ENCODE data around the gene NMNAT2. TPM values are rescaled to one million over a fixed set of nuclear protein-coding genes. Genes with fewer than 3 reads are reported as not detected.

Gene NMNAT2
- total and polyA plus RNA-seq, 2 of the 8 experiments (the other 6 are each of a cell fraction or from before 2014, with no cell fraction given), result 6.5 to 20.9 TPM

- H3K9ac ChIP-seq (replicated peaks in 1 of 4; ENCODE audit: extremely low read depth in 1 of 4, low read depth in 3 of 4, low read length in 3 of 4), result no peak overlapping the region
- no peak overlapping the region for H2AK5ac ChIP-seq (ENCODE audit: low read depth, low read length)
- DNase-seq (ENCODE audit: low read depth in 1 of 2, low spot score in 2 of 2) (no peak), FAIRE-seq (no peak)
- H3K79me1 ChIP-seq (ENCODE audit: low read depth, low read length), result no peaks in the 10 kb centered on the region
- 0 out of 2 replicates have a peak overlapping the region, but pooled peaks have one; percentile 91 for H2BK12ac ChIP-seq (ENCODE audit: low read depth, low read length)
- no peaks in the 10 kb centered on the region for H3K36me3 ChIP-seq (ENCODE audit: control insufficient read depth in 2 of 4, insufficient read depth in 4 of 4, low read length in 3 of 4)
- H3K14ac ChIP-seq (ENCODE audit: insufficient read length), result no peak overlapping the region
- H3K4me2 ChIP-seq (ENCODE audit: insufficient read depth in 1 of 2, low read depth in 2 of 2, low read length in 2 of 2), result peak overlapping the region; percentile 32 to 42; a peak in 3 of 4 replicates
- H4K20me1 ChIP-seq (replicated peaks in 1 of 2; ENCODE audit: control insufficient read depth in 1 of 2, insufficient read depth in 2 of 2, low read length in 2 of 2), result no peaks in the 10 kb centered on the region
- no peak overlapping the region for H3K4ac ChIP-seq (replicated peaks; ENCODE audit: insufficient read length, low read depth, low read length)
- H3K27me3 ChIP-seq (replicated peaks in 1 of 4; ENCODE audit: control insufficient read depth in 3 of 4, extremely low read depth in 1 of 4, insufficient read depth in 3 of 4, low read length in 3 of 4), result no peaks in the 10 kb centered on the region
- H4K91ac ChIP-seq (replicated peaks; ENCODE audit: insufficient read length, low read length), result no peak overlapping the region
- H3K27ac ChIP-seq (ENCODE audit: low read depth, low read length), result no peak overlapping the region
- peak overlapping the region; percentile 29 for H2BK120ac ChIP-seq (replicated peaks; ENCODE audit: low read depth, low read length)
- H3K79me2 ChIP-seq (ENCODE audit: control insufficient read depth in 1 of 2, insufficient read depth in 2 of 2, low read length in 2 of 2), result no peaks in the 10 kb centered on the region
- H2BK5ac ChIP-seq (ENCODE audit: low read depth, low read length), result peak overlapping the region; percentile 3; the same call in 1 of the 2 replicates
- WGBS, 2 experiments (ENCODE audit: extremely low coverage in 1 of 2, insufficient coverage in 1 of 2, insufficient read length in 1 of 2, insufficient replicate concordance in 2 of 2, low coverage in 1 of 2, low lambda C conversion rate in 2 of 2, missing lambda C conversion rate in 1 of 2), result 60% methylated on average over 1 of the region's 1 CpG; no CpG with 5 or more reads in 1 of the 2 experiments
- no peak overlapping the region for H4K8ac ChIP-seq (ENCODE audit: extremely low read depth, insufficient read depth, low read length)
- H4K5ac ChIP-seq (ENCODE audit: insufficient read length, low read depth, low read length), result no peak overlapping the region
- POLR2A ChIA-PET (ENCODE audit: partially characterized antibody), result interaction anchor here (1.4 kb wide), 1 partner anchor 9 kb away, joined by 4 read pairs; no protein-coding TSS in a partner anchor
- no peak overlapping the region for H3K56ac ChIP-seq (replicated peaks; ENCODE audit: insufficient read length, low read depth, low read length)
- H3K9me3 ChIP-seq (ENCODE audit: insufficient read depth in 2 of 2, low read depth in 1 of 2, low read length in 1 of 2), result no peaks in the 10 kb centered on the region
- H3K4me3 ChIP-seq (ENCODE audit: extremely low read depth in 1 of 4, insufficient read depth in 2 of 4, low read depth in 3 of 4, low read length in 4 of 4), result peak overlapping the region in 1 of 4 experiments; percentile 20; a peak in 1 of 8 replicates
- H3K23me2 ChIP-seq (ENCODE audit: low read depth, low read length), result no peaks in the 10 kb centered on the region
- CTCF ChIA-PET (ENCODE audit: partially characterized antibody), result interaction anchor here (1.2 kb wide), 1 partner anchor 181 kb away, joined by 3 read pairs; no protein-coding TSS in a partner anchor
- no peak overlapping the region for H2BK15ac ChIP-seq (ENCODE audit: low read length)
- no peak overlapping the region for H3K18ac ChIP-seq (ENCODE audit: extremely low read depth, low read length)
- H2BK20ac ChIP-seq (ENCODE audit: low read length), result no peak overlapping the region
- H3K4me1 ChIP-seq (replicated peaks in 1 of 4; ENCODE audit: control insufficient read depth in 3 of 4, insufficient read depth in 4 of 4, low read length in 3 of 4), result peaks cover 0 to 6% (median 3%) of the 10 kb centered on the region in 4 experiments; a peak in 4 of 7 replicates
- H2AFZ ChIP-seq (ENCODE audit: low read length), result no peak overlapping the region
- no peak overlapping the region for H3K23ac ChIP-seq (ENCODE audit: insufficient read length)
- TF ChIP-seq KDM5A (IDR thresholded peaks at IDR 0.05; ENCODE audit: low read length), result no peak
- 0 out of 2 replicates have a peak, but pooled peaks have one; percentile 40 for TF ChIP-seq TCF12 (IDR thresholded peaks at IDR 0.05; ENCODE audit: low read depth, low read length)
- peak; percentile 90 for TF ChIP-seq SP1 (IDR thresholded peaks at IDR 0.05; ENCODE audit: low read depth, low read length)
- no peak for TF ChIP-seq ZNF274 (IDR thresholded peaks at IDR 0.05; ENCODE audit: borderline replicate concordance, extremely low read depth, low read length)
- TF ChIP-seq CBX8 (IDR thresholded peaks at IDR 0.05; ENCODE audit: borderline replicate concordance, low read depth, low read length), result no peak
- peak in 1 of 2 experiments; percentile 78; a peak in 1 of 3 replicates for TF ChIP-seq EP300 (IDR thresholded peaks at IDR 0.05; ENCODE audit: borderline replicate concordance in 1 of 2, low read depth in 2 of 2, low read length in 2 of 2)
- TF ChIP-seq BACH1 (IDR thresholded peaks at IDR 0.05; ENCODE audit: low read length), result no peak
- peak; percentile 78; the same call in 1 of the 2 replicates for TF ChIP-seq RBBP5 (IDR thresholded peaks at IDR 0.05; ENCODE audit: borderline replicate concordance, low read depth, low read length)
- TF ChIP-seq FOSL1 (IDR thresholded peaks at IDR 0.05; ENCODE audit: insufficient read depth, low read depth, low read length), result no peak
- TF ChIP-seq KDM1A (IDR thresholded peaks at IDR 0.05; ENCODE audit: borderline replicate concordance, low read length), result no peak
- no peak for TF ChIP-seq RNF2 (IDR thresholded peaks at IDR 0.05; ENCODE audit: borderline replicate concordance, low read depth, low read length, missing control alignments, poor library complexity, severe bottlenecking)
- TF ChIP-seq CEBPB (IDR thresholded peaks at IDR 0.05; ENCODE audit: low read depth, low read length), result peak; percentile 59; the same call in 1 of the 2 replicates
- TF ChIP-seq JUND (IDR thresholded peaks at IDR 0.05; ENCODE audit: low read length), result peak; percentile 59; the same call in 1 of the 2 replicates
- TF ChIP-seq POLR2A (IDR thresholded peaks at IDR 0.05; ENCODE audit: control extremely low read depth in 1 of 2, low read depth in 2 of 2, low read length in 2 of 2), result no peak
Observed at GRCh38 chr1:183461350-183461749, 43.2 kb upstream of the NMNAT2 start.
